ENCODE measurements around the gene HIBADH.

Gene HIBADH

GRCh38 chr7:27662490-27663205 is at the start of gene HIBADH:
Gene HIBADH, minus strand, starts transcription at chr7:27662883. Its CDS starts 95 bp downstream, at chr7:27662788.
- DNase-seq, result peak; percentile 99

DNA sequence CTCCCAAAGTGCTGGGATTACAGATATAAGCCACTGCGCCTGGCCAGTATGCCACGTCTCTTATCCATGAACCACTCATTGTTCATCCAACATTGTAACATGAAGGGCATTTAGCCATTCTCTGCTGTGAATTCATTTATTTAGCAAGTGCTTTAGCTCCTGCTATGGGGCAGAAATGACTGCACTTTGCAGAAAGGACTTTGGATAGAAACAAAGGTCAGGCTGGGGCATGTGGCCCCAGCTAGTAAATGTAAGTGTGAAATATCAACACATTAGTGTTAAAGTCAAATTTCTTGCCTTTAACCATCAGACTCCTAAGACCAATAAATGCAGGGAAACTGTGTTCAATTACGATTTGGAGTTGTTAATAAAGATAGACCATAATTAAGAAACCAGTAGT is 49.5 kb upstream of the HIBADH start:
- no peak for DNase-seq

DNA sequence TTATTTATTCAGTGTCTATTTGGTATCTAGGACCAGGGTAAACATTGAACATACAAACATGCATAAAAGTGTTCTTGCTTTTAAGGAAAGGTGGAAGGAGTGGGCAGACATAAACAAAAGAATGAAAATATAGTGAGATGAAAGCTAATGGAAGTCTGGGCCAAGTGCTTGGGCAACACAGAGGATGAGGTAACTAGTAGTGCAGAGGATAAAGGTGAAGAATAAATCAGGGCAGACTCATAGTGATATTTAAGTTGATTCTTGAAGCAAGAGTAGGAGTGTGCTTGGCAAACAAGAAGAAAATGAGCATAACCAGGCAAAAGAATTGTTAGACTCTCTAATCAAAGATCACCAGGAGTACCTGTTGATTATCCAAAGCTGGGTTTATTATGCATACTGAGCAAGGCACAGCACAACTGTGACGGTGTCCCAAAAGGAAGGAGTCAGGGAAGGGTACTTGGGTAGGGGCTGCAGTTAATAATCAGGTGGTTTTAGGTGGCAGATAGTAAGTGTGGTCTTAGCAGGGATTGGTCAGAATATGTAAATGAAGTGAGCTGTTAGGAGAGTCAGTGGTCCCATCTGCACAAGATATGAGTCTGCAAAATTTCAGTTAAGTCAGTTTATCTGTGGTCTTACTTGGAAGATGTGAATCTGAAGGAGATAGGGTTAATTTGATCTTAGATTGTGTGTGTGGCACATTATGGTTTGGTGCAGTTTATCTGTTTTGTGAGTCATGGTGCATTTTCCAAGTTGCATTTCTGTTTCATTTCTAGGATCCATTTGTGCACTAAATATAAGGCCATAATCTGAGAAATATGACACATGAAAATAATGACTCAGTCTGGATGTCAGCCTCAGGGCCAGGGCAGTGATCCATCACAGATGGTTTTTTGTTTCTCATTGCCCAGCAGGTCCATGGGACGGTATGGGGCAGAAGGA is 46.7 kb upstream of the HIBADH start:
- DNase-seq, result peak; percentile 19

- no peak for DNase-seq
Observed at GRCh38 chr7:27708485-27708884, 45.8 kb upstream of the HIBADH start.

- DNase-seq, result no peak
Observed at GRCh38 chr7:27705200-27705594, 42.5 kb upstream of the HIBADH start.

DNA sequence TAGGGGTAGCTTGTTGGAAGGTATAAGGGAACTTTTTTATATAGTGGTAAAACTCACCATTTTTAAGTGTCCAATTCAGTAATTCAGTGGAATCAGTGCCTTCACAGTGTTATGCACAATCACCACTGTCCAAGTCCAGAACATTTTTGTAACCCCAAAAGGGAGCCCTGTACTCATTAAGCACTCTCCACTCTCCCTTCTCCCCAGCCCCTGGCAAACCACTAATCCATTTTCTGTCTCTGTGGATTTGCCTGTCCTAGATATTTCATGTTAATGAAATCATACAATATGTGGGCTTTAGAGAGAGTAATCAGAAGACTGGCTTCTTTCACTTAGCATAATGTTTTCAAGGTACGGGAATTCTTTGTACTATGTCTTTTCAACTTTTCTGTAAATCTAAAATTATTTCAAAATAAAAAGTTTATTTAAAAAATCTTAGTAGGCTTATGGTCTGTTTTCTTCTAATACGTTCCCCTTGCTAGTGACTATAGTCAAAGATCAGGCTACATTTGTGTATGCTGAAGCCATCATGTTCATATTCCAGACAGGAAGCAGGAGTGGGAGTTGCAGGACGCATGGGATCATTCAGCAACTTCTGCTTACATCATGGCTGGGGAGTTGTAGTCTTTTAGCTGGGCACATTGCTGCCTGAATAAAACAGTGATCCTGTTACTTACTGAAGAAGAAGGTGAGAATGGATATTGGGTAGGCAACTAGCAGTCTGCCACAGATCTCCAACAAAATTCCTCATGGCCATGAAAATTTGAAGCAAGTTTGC is 41.9 kb upstream of the HIBADH start:
- DNase-seq, result peak; percentile 61

DNA sequence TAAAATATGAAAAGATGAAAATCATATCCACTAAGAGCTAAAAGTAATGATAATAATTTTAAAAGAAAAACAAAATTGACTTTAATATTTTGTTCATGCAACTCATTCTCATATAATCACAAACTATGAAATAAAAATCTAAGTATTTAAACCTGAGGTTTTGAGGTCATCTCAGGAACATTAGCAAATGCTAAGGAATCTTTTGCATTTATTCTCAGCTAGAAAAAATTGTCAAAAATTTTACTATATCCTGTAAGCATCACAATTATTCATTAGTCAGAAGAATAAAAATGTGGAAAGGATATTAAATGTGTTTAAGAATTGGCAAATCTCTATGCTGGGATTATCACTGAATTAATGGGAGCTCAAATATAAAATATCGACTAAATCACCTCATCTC is 40.5 kb upstream of the HIBADH start:
- DNase-seq, result no peak

DNA sequence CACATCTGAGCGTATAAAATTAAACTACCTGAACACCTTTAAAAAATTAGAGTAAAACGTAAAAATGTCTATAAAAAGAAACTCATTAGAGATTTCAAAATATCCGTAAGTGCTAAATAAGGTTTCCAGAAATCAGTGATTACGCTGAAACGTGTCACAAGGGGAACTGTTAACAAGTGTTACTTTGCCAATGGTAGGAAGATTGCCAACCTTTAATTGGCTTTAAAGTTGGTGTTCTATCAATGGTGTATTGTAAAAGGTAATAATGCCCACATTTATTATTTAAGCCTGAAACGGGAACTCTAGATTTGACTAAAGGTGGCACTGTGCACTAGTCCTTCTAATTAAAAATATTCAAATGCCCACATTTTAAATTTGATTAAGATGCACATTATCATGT is 37.8 kb upstream of the HIBADH start:
- no peak for DNase-seq

- DNase-seq, result no peak
Observed at GRCh38 chr7:27699751-27700150, 37.1 kb upstream of the HIBADH start.

GRCh38 chr7:27697861-27698430 is 35.3 kb upstream of the HIBADH start:
- DNase-seq, result peak; percentile 90

DNA sequence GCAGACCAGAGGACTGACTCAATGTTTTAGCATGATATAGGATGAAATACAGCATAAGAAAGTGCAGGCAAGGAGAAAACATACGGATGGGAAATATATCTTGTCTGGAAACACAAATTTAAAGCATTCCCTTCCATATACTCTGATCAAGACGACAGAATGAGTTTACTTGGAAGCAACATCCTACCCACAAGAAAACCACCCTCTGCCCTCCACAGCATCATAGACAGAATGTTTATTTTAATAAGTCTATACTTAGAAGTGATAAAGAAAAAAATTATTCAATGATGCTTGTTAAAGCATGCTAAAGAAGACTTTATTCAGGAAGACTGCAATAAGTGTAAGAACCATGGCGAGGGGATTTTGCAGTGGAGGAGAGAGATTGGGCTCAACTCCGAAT is 32.4 kb upstream of the HIBADH start:
- DNase-seq, result no peak

GRCh38 chr7:27693794-27694193 is 31.1 kb upstream of the HIBADH start:
- peak; percentile 70 for DNase-seq

- DNase-seq, result no peak
Observed at GRCh38 chr7:27690649-27691048, 28.0 kb upstream of the HIBADH start.

DNA sequence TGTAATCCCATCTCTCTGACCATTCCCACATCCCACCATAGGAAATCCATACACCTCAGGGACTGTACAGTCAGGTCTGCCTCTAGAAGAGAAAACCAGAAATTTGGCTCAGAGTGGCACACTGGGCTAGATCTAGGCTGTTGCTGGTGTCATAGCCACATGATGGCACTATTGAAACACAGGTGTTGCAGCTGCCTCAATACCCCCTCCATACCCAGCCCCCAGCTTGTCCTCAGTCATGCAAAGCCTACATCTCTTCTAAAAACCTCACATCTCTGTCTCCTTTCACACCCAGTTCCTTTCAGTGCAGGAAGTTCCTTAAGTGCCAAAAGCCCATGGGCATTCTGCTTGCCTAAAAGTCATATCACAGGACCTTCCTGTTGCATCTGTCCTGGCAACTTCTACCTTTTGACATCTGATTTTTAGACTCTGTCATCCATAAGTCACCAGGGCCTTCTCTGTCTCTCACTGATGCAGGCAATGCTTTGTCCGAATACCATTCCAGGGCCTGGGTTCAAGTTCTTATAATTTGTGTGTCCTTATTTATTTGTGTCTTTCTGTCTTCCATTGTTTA is 27.0 kb upstream of the HIBADH start:
- peak; percentile 25 for DNase-seq

GRCh38 chr7:27689150-27689549 is 26.5 kb upstream of the HIBADH start:
- no peak for DNase-seq

- no peak for DNase-seq
Observed at GRCh38 chr7:27688646-27689045, 26.0 kb upstream of the HIBADH start.

GRCh38 chr7:27688056-27688455 is 25.4 kb upstream of the HIBADH start:
- no peak for DNase-seq

GRCh38 chr7:27686315-27686714 is 23.6 kb upstream of the HIBADH start:
- DNase-seq, result peak; percentile 7

GRCh38 chr7:27685893-27686292 is 23.2 kb upstream of the HIBADH start:
- no peak for DNase-seq

DNA sequence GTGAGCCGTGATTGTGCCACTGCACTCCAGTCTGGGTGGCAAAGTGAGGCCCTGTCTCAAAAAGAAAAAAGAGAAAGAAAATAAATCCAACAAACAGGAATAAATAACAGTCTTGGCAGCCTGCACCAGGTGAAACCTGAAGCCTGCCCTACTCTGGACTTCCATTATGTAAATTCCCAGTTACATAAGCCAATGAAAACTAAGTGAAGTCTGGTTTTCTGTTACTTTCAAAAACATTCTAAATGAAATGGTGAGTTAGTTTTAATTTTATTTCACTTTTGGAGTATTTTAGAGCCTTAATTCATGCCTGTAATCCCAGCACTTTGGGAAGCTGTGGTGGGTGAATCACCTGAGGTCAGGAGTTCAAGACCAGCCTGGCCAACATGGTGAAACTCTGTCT is 22.5 kb upstream of the HIBADH start:
- DNase-seq, result no peak

- DNase-seq, result no peak
Observed at GRCh38 chr7:27684491-27684890, 21.8 kb upstream of the HIBADH start.

- no peak for DNase-seq
Observed at GRCh38 chr7:27680610-27681009, 17.9 kb upstream of the HIBADH start.
